ENCODE results near the gene HOXC4.
"Not testable (repeated sequence)": the region's sequence is repeated elsewhere in the genome, so short reads cannot be mapped to it uniquely, and the experiment has no call there.

HOXC4 gene

DNA sequence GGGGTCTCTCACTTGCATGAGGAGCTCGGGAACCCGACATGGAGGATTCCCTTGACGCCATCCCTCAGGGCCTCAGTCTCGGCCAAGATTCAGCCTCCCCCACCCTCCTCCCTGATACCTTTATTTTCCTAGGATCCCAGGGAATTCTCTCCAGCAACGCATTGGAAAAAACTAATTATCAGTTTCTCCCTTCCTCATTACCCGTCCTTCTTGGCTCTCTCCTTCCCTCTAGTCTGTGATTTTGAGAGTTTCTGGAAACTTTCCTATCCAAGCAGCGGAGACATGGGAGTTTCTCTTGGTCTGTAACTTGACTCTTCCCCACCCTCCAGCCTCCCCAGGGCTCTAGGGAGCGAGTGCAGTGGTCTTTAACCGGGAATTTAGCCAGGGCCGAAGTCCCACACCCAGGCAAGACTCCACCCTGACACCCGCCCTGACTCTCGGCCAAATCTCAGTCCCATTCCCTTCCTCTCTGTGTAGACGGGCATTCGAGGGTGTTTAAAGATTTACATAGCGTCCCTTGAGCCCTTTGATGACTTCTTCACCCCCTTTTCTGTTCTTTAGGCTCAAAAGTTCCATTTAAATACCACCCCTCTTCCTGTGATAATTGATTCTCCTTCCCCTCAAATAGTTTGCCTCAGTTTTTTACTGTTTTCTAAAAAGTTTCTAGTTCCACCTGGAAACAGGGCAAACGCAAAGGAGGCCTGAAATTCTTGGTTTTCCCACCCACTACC is 14.1 kb upstream of the HOXC4 start:
- no peak for DNase-seq (ENCODE audit: low read depth in 3 of 3, low spot score in 1 of 3)

DNA sequence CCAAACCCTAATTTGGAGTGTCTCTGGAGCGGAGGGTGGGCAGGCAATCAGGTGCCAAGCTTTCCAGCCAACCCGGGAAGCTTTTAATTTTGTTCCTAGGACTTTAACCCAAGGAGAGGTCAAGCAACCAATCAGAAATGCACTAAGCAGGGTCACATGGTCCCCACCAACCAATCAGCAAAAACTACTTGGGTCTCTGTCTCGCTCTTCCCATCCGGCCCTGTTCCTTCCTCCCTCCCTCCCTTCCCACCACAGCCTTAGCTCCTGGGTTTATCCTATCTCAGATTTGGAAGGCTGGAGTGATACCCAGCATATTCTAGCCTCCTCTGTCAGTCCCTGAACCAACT is 13.5 kb upstream of the HOXC4 start:
- no peak for DNase-seq (ENCODE audit: low read depth in 3 of 3, low spot score in 1 of 3)

DNA sequence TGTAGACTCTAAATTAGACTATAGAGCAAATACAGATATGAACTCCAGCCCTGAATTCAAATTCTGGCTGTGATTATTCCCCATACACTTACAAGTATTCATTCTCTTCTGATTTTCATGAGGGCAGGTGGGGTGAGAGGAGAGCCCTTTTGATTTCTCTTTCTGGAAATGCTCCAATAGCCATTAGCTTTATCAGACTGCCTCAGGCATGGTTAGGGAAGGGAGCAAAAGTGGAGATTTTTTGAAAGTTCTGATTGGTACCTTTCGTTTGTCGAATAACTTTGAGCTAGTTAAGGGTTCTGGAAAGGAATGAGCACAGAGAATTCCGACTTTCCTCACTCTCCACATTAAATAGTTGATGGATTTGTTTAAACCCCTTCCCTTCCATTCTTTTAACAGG is 13.0 kb upstream of the HOXC4 start:
- no peak for DNase-seq (ENCODE audit: low read depth in 3 of 3, low spot score in 1 of 3)

DNA sequence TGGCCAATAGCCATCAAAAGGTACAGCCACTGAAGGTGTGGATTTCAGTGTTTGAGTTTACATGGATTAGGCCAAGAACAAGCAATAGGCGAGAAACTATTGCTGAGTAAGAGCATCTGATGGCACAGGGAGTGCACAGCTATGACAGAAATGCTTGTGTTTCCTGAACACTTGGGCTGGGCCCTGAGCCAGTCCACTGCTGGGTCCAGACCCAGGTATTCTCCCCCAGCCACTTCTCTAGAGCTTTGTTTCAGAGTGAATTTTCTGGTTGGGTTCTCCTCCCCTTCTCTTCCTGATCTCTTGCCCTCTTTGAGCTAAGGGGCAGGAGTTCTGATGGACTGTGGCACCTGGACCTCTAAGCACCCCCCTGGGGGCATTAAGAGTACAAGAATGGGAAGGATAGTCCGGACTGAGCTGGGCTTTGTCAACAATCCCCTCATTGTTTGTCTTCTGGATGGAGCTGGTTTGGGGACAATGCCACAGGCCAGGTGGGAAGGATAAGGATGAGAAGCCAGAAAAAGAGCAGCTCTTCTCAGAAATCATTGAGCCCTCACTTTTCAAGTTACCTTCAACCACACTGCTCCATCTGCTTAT is 12.4 kb upstream of the HOXC4 start:
- no peak for DNase-seq (ENCODE audit: low read depth in 3 of 3, low spot score in 1 of 3)

DNA sequence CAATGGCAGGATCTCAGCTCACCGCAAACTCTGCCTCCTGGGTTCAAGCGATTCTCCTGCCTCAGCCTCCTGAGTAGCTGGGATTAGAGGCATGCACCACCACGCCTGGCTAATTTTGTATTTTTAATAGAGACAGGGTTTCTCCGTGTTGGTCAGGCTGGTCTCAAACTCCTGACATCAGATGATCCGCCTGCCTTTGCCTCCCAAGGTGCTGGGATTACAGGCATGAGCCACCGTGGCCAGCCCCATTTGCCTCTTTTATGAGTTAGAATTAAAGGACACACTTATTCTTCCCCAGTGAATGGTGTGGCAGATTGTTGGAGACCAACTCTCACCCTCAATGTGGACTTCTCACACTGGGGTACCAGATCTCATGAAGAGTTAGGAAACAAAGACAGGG is 11.6 kb upstream of the HOXC4 start:
- DNase-seq (ENCODE audit: low read depth in 3 of 3, low spot score in 1 of 3) = not testable (repeated sequence)

DNA sequence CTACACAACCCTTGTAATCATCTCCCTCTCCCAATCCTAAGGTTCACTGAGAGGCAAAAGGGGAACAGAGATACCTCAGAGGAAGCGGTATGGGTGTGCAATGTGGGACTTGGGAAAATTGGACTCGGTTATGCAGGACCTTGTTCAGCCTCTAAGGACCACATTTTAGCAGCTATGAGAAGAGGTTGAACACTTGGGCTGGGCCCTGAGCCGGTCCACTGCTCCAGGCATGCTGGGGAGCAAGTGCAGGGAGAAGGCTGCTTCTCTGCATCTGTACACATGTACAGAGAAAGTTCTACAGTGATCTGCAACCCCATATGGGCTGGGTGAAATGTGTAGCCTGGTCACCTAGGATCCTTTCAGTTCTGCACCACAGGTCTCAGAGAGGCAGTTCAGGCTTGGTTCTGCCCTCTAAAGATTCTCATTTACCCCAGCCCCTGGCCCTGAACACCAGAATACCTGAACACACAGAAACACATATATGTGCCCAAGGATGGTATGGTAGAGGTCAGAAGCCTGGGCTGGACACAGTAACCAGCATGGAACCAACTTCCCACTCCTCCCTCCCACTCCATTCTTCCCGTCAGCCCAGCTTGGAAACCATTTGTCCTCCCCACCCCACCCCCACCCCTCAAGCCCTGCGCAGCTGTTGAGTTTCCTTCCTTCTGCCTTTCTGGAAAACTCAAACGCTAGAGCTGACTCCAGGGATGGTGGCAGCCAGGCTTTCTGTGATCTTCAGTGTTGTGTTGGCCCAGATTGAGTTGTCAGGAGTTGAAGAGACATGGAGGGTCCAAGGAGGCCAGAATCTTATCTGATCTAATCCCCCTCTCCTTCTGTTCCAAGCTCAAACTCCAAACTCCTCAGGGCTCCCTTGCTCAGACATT is 10.4 kb upstream of the HOXC4 start:
- no peak for DNase-seq (ENCODE audit: low read depth in 3 of 3, low spot score in 1 of 3)

DNA sequence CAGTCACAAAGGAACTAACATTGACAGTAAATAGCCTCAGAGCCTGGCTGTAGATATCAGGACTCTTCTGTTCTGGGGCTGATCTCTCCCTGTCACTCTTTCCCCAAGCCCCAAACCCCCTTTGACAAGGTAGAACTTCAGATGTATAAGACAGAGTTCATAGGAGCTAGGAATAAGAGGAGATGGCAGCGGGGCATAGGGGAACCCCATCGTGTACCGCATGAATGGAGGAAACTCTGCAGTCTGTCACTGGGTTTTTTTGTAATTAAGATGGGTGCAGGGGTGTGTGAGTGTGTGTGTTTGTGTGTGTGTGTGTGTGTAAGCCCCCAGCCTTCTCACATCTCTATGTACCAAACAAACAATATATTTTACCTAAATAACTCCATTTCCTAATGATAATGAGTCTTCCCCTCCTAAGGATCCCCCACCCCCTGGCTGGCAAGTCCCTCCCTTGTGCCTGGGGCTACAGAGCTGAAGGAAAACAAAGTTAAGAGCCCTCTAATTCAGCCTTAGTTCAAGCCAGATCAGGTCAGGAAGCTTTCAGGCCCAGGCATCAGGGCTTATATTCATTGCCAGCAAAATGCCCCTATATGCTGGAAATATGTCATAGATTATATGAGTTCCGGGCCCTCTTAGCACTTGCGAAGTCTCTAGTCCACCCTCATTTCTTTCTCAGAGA is 9.1 kb upstream of the HOXC4 start:
- no peak for DNase-seq (ENCODE audit: low read depth in 3 of 3, low spot score in 1 of 3)

DNA sequence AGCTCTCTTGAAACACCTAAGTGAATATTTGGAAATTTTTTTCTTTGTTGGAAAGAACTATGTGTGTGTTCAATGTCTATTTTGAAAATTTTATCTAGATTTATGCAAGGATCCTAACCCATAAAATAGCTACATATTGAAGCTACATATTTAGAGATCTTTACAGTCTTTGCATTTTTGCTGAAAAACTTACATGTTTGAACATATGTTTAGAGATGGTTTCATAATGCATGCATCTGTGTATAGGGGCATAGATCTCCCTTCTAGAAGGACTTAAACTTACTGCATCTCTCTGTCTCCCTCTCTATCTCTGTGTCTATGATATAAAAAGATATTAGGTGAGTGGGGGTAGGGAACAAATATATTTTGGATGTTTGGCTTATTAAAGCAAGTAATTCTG is 8.2 kb upstream of the HOXC4 start:
- no peak for DNase-seq (ENCODE audit: low read depth in 3 of 3, low spot score in 1 of 3)

DNA sequence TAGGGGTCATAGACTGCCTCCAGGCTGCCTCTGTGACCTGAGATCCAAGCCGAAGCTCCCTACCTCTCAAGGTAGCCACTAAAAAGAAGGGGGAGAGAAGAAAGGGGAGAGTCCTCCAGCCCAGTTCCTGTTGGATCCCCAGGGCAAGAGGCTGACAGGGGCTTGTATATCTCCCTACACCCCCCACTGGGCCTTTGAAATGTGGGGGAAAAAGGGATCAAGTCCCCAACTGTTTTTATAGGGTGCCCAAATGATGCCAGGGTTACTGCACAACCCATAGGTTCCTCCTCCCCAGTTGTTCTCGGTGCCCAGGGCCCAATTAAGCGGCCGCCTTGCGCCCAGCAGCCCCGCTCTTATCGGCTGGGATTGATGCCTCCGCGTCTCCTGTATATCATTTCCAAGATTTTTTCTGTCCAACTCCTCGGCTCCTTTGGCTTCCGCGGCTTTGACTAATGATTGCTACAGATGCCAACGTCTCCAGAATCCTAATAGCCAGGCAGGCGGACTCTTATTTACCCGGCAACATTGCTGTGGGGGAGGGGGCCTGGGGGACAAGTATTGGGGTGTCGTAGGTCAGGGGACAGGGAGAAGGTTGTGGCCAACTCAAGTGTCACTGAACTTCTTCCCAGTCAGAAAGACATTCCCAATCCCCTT is 7.6 kb upstream of the HOXC4 start:
- no peak for DNase-seq (ENCODE audit: low read depth in 3 of 3, low spot score in 1 of 3)

DNA sequence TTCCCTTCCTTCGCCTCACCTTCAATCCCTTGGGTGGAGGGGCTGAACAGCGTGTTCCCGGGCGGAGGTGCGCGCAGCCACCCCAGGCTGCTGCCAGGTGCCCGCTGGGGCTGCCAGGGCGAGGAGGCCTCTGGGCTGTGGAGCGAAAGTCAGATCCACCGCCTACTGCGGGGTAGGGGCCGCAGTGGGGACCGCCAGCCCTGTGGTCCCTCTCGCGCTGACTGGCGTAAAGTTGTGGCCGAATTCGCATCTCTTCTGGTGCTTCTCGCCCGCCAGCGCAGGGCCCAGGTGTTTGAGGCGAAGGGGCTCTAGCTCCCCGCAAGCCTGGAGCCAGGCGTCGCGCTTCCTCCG is 6.9 kb upstream of the HOXC4 start:
- no peak for DNase-seq (ENCODE audit: low read depth in 3 of 3, low spot score in 1 of 3)

DNA sequence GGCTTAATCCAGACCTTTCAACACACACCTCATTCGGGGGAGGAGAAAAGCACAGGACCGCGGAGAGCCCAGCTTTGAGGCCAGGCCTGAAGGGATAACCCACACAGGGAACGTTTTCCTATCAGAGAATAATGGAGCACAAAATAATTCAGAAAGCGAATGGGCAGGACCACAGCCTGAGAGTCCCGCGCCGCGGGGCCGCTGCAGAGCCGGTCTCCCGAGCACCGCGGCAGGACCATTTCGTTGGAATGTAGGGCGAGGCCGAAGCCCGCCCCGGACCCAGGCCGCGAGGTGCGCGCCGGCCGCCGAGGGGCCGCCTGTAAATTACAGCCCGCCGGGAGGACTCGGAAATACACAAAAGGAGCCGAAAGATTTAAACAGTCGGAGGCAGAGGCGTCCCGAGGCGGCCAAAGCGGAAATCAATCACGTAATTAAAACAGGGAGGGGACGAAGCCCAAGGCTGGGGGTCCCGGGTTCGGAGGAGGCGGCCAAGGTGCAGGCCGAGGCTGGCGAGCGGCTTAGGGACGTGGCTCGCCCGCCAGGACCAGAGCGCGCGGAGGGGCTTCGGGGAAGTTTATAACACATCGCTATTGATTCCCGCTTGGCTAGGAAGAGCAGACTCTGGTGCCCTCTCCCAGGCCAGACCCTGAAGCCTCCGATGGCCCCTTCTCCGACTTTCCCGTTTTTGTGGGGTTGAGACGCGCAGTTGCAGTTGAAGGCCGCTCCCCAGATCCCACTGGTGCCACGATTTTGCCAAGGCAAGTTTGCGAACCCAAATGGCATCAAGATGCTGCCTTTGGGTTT is 6.3 kb upstream of the HOXC4 start:
- no peak for DNase-seq (ENCODE audit: low read depth in 3 of 3, low spot score in 1 of 3)

DNA sequence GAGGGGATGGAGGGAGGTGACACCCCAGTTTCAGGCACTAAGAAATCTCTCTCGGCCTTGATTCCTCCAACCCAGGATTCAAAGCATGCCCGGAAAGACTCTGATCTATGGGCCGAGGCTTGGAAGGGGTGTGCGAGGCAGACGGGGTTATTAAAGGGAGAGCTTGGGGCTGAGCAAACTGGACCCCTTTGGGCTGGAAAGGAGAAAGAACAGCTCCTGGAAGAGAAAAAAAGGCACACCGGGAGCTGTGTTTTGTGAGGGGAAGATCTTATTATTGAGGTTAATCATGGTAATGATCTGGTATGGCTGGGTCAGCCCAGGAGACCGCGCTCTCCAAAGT is 5.7 kb upstream of the HOXC4 start:
- DNase-seq (ENCODE audit: low read depth in 3 of 3, low spot score in 1 of 3) = no peak

DNA sequence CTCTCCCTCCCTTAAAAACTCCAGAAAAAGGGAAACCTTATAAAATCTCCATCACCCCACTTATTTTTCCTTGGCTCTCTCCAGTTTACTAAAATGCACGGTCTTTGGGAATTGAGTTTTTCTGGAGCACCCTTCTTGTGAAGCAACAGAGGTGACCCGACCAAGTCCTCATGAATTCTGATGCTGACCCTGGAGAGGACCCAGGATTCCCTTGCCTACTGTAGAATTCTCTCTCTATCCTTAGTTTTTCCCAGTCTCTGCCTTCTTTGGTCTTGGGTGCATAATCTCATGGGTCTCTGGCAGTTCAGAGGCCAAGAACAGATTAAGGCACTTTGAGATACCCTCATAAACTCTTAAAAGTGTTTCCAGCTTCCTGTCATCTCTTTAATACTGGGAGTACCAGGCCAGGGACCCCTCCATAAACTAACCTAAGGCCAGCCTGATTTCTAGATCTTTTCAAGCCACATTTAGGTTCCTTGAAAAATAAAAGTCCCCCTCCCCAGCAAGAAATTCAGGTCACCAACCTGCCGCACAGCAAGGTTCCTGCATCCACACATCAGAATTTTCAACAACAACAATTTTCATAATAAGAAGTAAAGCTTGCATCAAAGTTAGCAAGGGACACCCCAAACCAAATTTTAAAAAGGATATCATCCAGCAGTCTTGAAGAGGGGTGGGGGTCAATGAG is 5.1 kb upstream of the HOXC4 start:
- no peak for DNase-seq (ENCODE audit: low read depth in 3 of 3, low spot score in 1 of 3)

DNA sequence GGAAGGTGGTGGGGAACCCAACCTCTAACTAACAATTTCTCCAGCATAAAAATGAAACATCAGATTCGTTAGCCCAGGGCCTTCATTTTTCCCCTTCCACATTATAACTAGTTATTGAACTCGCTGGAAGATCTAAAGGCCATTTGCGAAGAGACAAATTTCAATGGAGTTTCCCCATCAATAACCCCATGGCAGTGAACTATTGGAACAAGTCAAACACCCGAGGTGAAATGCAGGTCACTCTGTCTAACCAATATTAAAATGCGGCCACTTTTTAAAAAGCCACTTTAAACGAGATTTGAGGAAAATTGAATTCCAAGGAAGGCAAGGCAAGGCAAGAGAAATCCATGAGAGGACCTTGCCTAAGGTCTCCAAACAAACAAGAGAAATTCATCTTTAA is 4.5 kb upstream of the HOXC4 start:
- DNase-seq (ENCODE audit: low read depth in 3 of 3, low spot score in 1 of 3) = no peak

DNA sequence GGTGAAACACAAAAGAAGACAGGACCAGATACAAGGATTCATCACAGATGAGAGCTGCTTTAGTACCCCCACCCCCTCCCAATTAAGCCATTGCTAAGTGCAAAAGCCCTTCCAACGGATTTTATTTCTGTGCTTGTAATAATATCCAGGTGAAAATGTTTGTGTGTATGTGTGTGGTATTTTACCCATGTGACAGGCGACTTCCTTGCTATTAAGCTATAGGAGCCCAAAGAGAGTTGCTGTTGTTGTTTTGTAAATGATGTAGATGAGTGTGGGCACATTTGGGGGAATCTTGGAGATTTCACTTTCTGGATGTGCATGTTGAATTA is 3.2 kb upstream of the HOXC4 start:
- no peak for DNase-seq (ENCODE audit: low read depth in 3 of 3, low spot score in 1 of 3)

DNA sequence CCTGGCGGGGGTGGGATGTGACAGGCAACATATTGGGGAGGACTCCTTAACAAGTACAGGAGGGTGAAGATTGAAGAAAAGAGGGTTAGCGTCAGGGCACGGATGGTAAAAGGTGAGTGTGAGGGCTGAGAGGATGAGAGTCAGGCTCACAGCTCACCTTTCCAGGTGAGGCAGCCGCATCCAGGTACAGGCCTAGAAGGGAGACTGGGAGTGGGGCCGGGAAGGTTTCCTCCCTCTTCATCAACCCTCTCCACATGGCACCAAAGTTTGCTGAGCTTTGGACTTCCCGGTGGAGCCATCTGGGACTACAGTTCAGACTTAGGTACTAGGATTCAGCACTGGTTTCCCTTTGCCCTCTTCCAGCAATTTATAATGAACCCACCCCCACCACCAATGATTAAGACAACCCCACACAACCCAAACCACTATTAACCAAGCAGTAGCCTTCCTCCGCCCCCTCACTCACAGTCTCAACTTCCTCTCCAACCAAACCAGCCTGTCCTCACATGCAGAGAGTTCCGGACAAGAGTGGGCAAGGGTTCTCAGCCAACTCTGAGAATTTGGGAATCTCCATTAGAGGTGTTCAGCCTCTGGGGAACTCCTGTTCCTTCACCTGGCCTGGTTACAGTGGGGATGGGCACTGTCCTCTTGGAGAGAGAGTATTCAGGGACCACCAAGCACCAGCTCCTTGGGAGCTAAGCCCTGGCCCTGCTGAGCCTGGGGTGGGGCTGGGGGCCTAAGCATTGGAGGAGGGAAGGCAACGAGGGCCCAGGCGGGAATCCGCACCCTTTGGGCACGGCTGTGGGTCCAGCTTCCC is 2.4 kb upstream of the HOXC4 start:
- no peak for DNase-seq (ENCODE audit: low read depth in 3 of 3, low spot score in 1 of 3)

DNA sequence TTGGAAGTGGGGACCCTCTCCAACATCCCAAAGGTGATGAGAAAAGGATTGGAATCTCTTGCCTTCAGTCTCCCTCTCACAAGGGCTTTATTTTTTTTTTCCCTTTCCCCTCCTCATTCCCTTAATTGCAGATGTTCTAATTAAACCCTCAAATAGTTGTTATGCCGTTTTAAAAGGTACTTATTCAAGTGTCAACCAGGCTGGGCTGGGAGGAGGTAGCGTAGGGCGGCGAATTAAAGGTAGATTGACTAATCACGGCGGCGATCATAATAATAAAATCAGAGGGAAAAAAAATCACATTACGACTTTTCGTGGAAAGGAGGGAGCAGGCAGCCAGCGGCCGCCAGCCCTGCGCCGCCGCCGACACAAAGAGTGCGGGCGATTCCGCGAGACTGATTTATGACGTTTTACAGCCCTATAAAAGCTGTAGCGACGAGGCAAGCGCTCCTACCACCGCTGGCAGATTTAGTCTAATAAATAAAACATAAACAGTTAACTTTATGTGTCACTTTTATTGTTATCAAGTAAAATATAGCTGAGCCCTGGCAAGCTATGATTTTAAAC is 1.7 kb upstream of the HOXC4 start:
- DNase-seq (ENCODE audit: low read depth in 3 of 3, low spot score in 1 of 3) = no peak

DNA sequence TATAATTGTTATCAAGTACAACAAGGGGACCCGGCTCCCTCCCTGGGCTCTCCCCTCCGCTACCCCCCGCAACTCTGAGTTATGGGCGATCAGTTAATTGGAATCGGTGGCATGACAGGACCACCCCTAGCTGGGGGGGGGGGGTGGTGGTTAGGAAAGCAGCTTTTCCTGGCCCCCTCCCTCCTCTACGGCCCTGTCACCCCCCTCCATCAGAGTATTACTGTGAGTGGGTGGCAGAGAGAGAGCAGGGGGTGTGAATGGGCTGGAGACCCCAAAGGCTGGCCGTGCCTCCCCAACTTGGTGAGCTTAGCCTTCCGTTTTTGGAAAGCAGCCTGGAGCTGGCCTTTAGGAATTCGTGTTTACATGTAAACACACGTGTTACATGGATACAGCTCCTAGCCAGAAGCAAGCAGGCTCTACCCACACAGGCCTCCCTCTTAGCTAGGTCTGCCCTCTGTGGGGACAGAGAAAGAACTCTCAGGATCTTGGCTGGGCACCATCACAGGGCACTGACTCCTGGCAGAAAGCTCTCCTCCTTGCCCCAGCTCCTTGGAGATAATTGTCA is 1.1 kb upstream of the HOXC4 start:
- no peak for DNase-seq (ENCODE audit: low read depth in 3 of 3, low spot score in 1 of 3)

Data from stimulated activated CD4-positive, alpha-beta T cell treated with anti-CD3 and anti-CD28 coated beads, TNF-alpha, amount 100 ng/mL, for 1 hour (primary cell).